GM21515 (cell line): Measurements from ENCODE around the gene R3HDM2.

Source experiments
- ATAC-seq: cut with Tn5 transposase; IDR thresholded peaks from one replicate; pipeline ENCODE4 v1.9.1; 2021; ENCODE audit not compliant: unreplicated experiment

The R3HDM2 gene

GRCh38 chr12:57207731-57208630 is 222.9 kb downstream of the R3HDM2 start:
- ATAC-seq, result no peak

DNA sequence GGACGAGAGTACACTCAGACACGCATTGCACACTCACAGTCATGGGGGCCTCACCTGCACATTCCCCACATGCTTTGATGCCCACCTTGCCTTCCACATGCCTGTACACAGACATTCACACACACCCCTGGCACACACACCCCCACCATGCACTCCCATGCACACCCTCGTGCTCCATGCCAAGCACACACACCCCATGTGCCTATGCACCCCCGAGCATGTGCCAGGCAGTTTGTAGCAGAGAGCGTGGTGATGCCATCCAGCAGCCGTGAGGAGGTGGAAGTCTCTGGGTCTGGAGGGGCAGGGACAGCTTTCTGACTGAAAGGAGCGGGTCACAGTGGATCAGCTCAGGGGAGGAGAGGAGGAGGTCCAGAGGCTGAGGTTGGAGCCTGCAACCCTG is 224.9 kb downstream of the R3HDM2 start:
- ATAC-seq, result no peak

GRCh38 chr12:57205186-57205585 is 225.7 kb downstream of the R3HDM2 start:
- ATAC-seq, result no peak

- ATAC-seq, result no peak
These were observed 226.4 kb downstream of the R3HDM2 start for GRCh38 chr12:57204454-57204853.

- ATAC-seq, result no peak
These were observed 227.1 kb downstream of the R3HDM2 start for GRCh38 chr12:57203791-57204190.
